SK-N-SH (cell line): ENCODE results near the gene NFKB2. TPM values are rescaled to one million over a fixed set of nuclear protein-coding genes. Genes with fewer than 3 reads are reported as not detected.

Experiments used
- CTCF ChIA-PET: fragments of 300-600, 350-600 bp; formaldehyde crosslinking; extraction: SDS; loops from one replicate; lab custom pipeline; 2021; lab: Yijun Ruan, JAX
- POLR2A ChIA-PET: fragments of 350-600 bp; sonication (Branson Sonifier 250); formaldehyde crosslinking; extraction: SDS; loops from one replicate; lab custom pipeline; 2020; ENCODE audit warnings: antibody characterized with exemption, inconsistent platforms; lab: Yijun Ruan, JAX
- DNase-seq: peaks from one replicate; pipeline ENCODE4 v3.0.0; 2012
- H2AFZ ChIP-seq: fragments of 200-600 bp; sonication (generic); 2 replicates; pipeline ENCODE4 v1.8.1; 2016; ENCODE audit warnings: antibody characterized with exemption, mild to moderate bottlenecking, low read depth
- H3F3A ChIP-seq: fragments of 200-600 bp; sonication (generic); replicated peaks from 2 replicates; pipeline ENCODE3; 2016; ENCODE audit warnings: antibody characterized with exemption, mild to moderate bottlenecking; ENCODE audit not compliant: insufficient read depth
- H3K27ac ChIP-seq, 2 experiments: fragments of 200-500 bp in 1 of 2; fragments of 200-600 bp in 1 of 2; sonication (Bioruptor generic) in 1 of 2; sonication (generic), shearing (Covaris generic) in 1 of 2; 2 replicates each; pipeline versions ENCODE4 v1.5.1 to v1.6.1; 2014 to 2016; ENCODE audit warnings: low read depth in 2 of 2, inconsistent platforms in 1 of 2, low read length in 1 of 2, mild to moderate bottlenecking in 1 of 2, mixed read lengths in 1 of 2
- H3K27me3 ChIP-seq: fragments of 200-600 bp; sonication (generic), shearing (Covaris generic); 2 replicates; pipeline ENCODE4 v1.6.1; 2016; ENCODE audit warnings: mixed run types; ENCODE audit not compliant: insufficient read depth
- H3K36me3 ChIP-seq, 2 experiments: fragments of 200-500 bp in 1 of 2; fragments of 200-600 bp in 1 of 2; sonication (Bioruptor generic) in 1 of 2; sonication (generic) in 1 of 2; replicated peaks in 1 of 2; 2 replicates each; pipeline versions ENCODE3 to v1.5.1; 2014 to 2016; ENCODE audit warnings: low read length in 1 of 2, mild to moderate bottlenecking in 1 of 2; ENCODE audit not compliant: insufficient read depth in 2 of 2, control insufficient read depth in 1 of 2
- H3K4me1 ChIP-seq, 2 experiments: fragments of 200-500 bp in 1 of 2; fragments of 200-600 bp in 1 of 2; sonication (Bioruptor generic) in 1 of 2; sonication (generic), shearing (Covaris generic) in 1 of 2; 2 replicates each; pipeline versions ENCODE4 v1.5.1 to v1.6.1; 2014 to 2016; ENCODE audit warnings: low read depth in 1 of 2, low read length in 1 of 2, mixed run types in 1 of 2; ENCODE audit not compliant: insufficient read depth in 2 of 2, control insufficient read depth in 1 of 2
- H3K4me2 ChIP-seq: fragments of 200-600 bp; sonication (generic), shearing (Covaris generic); 2 replicates; pipeline ENCODE4 v1.6.1; 2017; ENCODE audit warnings: mixed run types
- H3K4me3 ChIP-seq, 2 experiments: fragments of 200-500 bp in 1 of 2; fragments of 200-600 bp in 1 of 2; sonication (Bioruptor generic) in 1 of 2; sonication (generic), shearing (Covaris generic) in 1 of 2; 2 replicates each; pipeline versions ENCODE4 v1.5.1 to v1.8.1; 2014 to 2016; ENCODE audit warnings: low read depth in 2 of 2, inconsistent platforms in 1 of 2, low read length in 1 of 2, mild to moderate bottlenecking in 1 of 2, mixed read lengths in 1 of 2, moderate library complexity in 1 of 2
- H3K79me2 ChIP-seq: fragments of 200-600 bp; sonication (generic); 2 replicates; pipeline ENCODE4 v1.8.1; 2017; ENCODE audit warnings: mild to moderate bottlenecking; ENCODE audit not compliant: insufficient read depth
- H3K9ac ChIP-seq: fragments of 200-600 bp; sonication (generic); 2 replicates; pipeline ENCODE4 v1.6.1; 2017; ENCODE audit warnings: mixed run types
- H3K9me2 ChIP-seq: fragments of 200-600 bp; sonication (generic); 2 replicates; pipeline ENCODE4 v1.6.1; 2017; ENCODE audit warnings: mixed run types
- H3K9me3 ChIP-seq: fragments of 200-600 bp; sonication (generic); 2 replicates; pipeline ENCODE4 v1.6.1; 2017; ENCODE audit warnings: mixed run types, mild to moderate bottlenecking, moderate library complexity
- H4K20me1 ChIP-seq: fragments of 200-600 bp; sonication (generic); 2 replicates; pipeline ENCODE4 v1.6.1; 2017; ENCODE audit warnings: mild to moderate bottlenecking, mixed run types; ENCODE audit not compliant: insufficient read depth
- CHD2 ChIP-seq: fragments of 150-350 bp; IDR thresholded peaks from 2 replicates; pipeline ENCODE4 v1.6.1; 2018; ENCODE audit warnings: low read length; ENCODE audit not compliant: partially characterized antibody
- ELF1 ChIP-seq: IDR thresholded peaks from 2 replicates; pipeline ENCODE4 v1.4.0; 2012
- FOSL2 ChIP-seq: IDR thresholded peaks from 2 replicates; pipeline ENCODE4 v1.4.0; 2012; ENCODE audit warnings: low read depth, mild to moderate bottlenecking, moderate library complexity, borderline replicate concordance
- GABPA ChIP-seq: IDR thresholded peaks from 2 replicates; pipeline ENCODE4 v1.4.0; 2012; ENCODE audit warnings: low read depth, mild to moderate bottlenecking
- GATA2 ChIP-seq: sonication (generic); formaldehyde crosslinking; IDR thresholded peaks from 2 replicates; pipeline ENCODE4 v1.5.0; 2020; ENCODE audit warnings: mild to moderate bottlenecking, missing genetic modification reagents
- MEF2A ChIP-seq: IDR thresholded peaks from 2 replicates; pipeline ENCODE4 v1.4.0; 2012; ENCODE audit warnings: low read depth, borderline replicate concordance
- NFIC ChIP-seq: IDR thresholded peaks from 2 replicates; pipeline ENCODE4 v1.4.0; 2012; ENCODE audit warnings: borderline replicate concordance
- POLR2AphosphoS5 ChIP-seq: IDR thresholded peaks from 2 replicates; pipeline ENCODE4 v1.6.1; 2012; ENCODE audit warnings: low read depth, low read length
- RAD21 ChIP-seq: IDR thresholded peaks from 2 replicates; pipeline ENCODE4 v1.6.1; 2012; ENCODE audit warnings: mild to moderate bottlenecking, low read length
- RCOR1 ChIP-seq: fragments of 150-350 bp; IDR thresholded peaks from 2 replicates; pipeline ENCODE4 v1.6.1; 2017; ENCODE audit warnings: antibody characterized with exemption, low read length
- SIN3A ChIP-seq: IDR thresholded peaks from 2 replicates; pipeline ENCODE4 v1.6.1; 2012; ENCODE audit warnings: low read depth, mild to moderate bottlenecking, low read length, moderate library complexity, borderline replicate concordance
- SMC3 ChIP-seq: IDR thresholded peaks from 2 replicates; pipeline ENCODE4 v1.6.1; 2012; ENCODE audit warnings: low read depth, low read length, improper control_type of control experiment
- TAF1 ChIP-seq: IDR thresholded peaks from 2 replicates; pipeline ENCODE4 v1.6.1; 2012; ENCODE audit warnings: low read depth, mild to moderate bottlenecking, low read length, moderate library complexity, borderline replicate concordance
- WGBS: methylation state at CpG from one replicate; pipeline ENCODE4 v1.1.6; 2017; ENCODE audit warnings: low lambda C conversion rate; 5-methylcytosine and 5-hydroxymethylcytosine counted together
- polyA plus RNA-seq, 3 experiments: library from polyadenylated mRNA; depleted of rRNA; stranded (reverse); fragments of >200 nt; gene quantifications; 2 replicates each; pipeline ENCODE4 v1.2.3, GENCODE V29; 2012
- TF ChIP-seq, protein P1 (sequence below): fragments of 150-350 bp; IDR thresholded peaks from 2 replicates; pipeline ENCODE4 v1.6.1; 2017; ENCODE audit warnings: antibody characterized with exemption, low read length, low read depth, borderline replicate concordance
- TF ChIP-seq, protein P2 (sequence below): IDR thresholded peaks from 2 replicates; pipeline ENCODE4 v1.6.1; 2012; ENCODE audit warnings: mild to moderate bottlenecking, low read depth, low read length, moderate library complexity
- TF ChIP-seq, protein P3 (sequence below): IDR thresholded peaks from 2 replicates; pipeline ENCODE4 v1.4.0; 2012; ENCODE audit warnings: low read depth, borderline replicate concordance

Gene NFKB2
- polyA plus RNA-seq, 1 of the 3 experiments (the other 2 are of a cell fraction), result 26.6 TPM

DNA sequence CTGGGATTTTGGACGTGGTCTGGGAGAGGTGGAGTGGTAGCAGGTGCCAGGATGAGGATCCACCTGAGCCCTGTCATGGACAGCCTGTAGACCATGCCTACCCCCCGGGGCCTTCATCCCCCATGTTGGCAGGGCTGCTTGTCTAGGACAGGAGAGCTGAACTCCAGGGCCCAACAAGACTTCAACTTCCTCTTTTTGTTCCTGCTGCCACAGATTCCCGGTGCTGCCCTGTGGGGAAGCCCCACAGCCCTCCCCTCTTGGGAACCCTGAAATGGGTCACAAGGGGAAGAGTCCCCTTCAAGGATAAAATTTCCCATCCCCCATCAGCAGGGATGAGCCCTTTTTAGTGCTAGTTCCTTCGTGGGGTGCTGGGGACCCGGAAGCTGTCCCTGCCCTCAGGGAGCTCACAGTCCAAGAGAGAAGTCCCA is 38.1 kb downstream of the NFKB2 start:
- H3K9me2 ChIP-seq, result no peaks in the 10 kb centered on the region
- ChIA-PET POLR2A (no interaction called here), CTCF (interaction anchor here (1.2 to 3.3 kb wide), 3 partner anchors 12 to 40 kb away, joined by 3 to 26 read pairs (median 4); partner anchors contain the start of gene FBXL15)
- peaks cover 0 to 6% of the 10 kb centered on the region in 2 experiments; a peak in 1 of 4 replicates for H3K4me1 ChIP-seq
- H2AFZ ChIP-seq, result no peak overlapping the region
- no peak overlapping the region for H3K9ac ChIP-seq
- WGBS, result 60% methylated on average over 2 of the region's 5 CpGs
- no peak for DNase-seq
- no peaks in the 10 kb centered on the region for H3F3A ChIP-seq
- H4K20me1 ChIP-seq, result no peaks in the 10 kb centered on the region
- no peaks in the 10 kb centered on the region for H3K27me3 ChIP-seq
- TF ChIP-seq RCOR1 (no peak), MEF2A (no peak), POLR2AphosphoS5 (no peak), NFIC (no peak), SIN3A (no peak), FOSL2 (no peak), GATA2 (no peak), CHD2 (no peak), RAD21 (no peak), ELF1 (no peak), GABPA (no peak), TAF1 (no peak), SMC3 (no peak)
- TF ChIP-seq, protein P1, sequence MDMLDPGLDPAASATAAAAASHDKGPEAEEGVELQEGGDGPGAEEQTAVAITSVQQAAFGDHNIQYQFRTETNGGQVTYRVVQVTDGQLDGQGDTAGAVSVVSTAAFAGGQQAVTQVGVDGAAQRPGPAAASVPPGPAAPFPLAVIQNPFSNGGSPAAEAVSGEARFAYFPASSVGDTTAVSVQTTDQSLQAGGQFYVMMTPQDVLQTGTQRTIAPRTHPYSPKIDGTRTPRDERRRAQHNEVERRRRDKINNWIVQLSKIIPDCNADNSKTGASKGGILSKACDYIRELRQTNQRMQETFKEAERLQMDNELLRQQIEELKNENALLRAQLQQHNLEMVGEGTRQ, result no peak
- TF ChIP-seq, protein P2, sequence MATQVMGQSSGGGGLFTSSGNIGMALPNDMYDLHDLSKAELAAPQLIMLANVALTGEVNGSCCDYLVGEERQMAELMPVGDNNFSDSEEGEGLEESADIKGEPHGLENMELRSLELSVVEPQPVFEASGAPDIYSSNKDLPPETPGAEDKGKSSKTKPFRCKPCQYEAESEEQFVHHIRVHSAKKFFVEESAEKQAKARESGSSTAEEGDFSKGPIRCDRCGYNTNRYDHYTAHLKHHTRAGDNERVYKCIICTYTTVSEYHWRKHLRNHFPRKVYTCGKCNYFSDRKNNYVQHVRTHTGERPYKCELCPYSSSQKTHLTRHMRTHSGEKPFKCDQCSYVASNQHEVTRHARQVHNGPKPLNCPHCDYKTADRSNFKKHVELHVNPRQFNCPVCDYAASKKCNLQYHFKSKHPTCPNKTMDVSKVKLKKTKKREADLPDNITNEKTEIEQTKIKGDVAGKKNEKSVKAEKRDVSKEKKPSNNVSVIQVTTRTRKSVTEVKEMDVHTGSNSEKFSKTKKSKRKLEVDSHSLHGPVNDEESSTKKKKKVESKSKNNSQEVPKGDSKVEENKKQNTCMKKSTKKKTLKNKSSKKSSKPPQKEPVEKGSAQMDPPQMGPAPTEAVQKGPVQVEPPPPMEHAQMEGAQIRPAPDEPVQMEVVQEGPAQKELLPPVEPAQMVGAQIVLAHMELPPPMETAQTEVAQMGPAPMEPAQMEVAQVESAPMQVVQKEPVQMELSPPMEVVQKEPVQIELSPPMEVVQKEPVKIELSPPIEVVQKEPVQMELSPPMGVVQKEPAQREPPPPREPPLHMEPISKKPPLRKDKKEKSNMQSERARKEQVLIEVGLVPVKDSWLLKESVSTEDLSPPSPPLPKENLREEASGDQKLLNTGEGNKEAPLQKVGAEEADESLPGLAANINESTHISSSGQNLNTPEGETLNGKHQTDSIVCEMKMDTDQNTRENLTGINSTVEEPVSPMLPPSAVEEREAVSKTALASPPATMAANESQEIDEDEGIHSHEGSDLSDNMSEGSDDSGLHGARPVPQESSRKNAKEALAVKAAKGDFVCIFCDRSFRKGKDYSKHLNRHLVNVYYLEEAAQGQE, result no peak
- TF ChIP-seq, protein P3, sequence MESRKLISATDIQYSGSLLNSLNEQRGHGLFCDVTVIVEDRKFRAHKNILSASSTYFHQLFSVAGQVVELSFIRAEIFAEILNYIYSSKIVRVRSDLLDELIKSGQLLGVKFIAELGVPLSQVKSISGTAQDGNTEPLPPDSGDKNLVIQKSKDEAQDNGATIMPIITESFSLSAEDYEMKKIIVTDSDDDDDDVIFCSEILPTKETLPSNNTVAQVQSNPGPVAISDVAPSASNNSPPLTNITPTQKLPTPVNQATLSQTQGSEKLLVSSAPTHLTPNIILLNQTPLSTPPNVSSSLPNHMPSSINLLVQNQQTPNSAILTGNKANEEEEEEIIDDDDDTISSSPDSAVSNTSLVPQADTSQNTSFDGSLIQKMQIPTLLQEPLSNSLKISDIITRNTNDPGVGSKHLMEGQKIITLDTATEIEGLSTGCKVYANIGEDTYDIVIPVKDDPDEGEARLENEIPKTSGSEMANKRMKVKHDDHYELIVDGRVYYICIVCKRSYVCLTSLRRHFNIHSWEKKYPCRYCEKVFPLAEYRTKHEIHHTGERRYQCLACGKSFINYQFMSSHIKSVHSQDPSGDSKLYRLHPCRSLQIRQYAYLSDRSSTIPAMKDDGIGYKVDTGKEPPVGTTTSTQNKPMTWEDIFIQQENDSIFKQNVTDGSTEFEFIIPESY, result no peak
- H3K4me2 ChIP-seq, result no peak overlapping the region
- peaks cover 14% of the 10 kb centered on the region for H3K79me2 ChIP-seq
- peaks cover 0 to 3% of the 10 kb centered on the region in 2 experiments for H3K36me3 ChIP-seq
- H3K27ac ChIP-seq, result no peak overlapping the region
- no peaks in the 10 kb centered on the region for H3K9me3 ChIP-seq
- H3K4me3 ChIP-seq, result no peak overlapping the region
